PC-3 (cell line): ENCODE data around the gene MEI1. TPM values are rescaled to one million over a fixed set of nuclear protein-coding genes. Genes with fewer than 3 reads are reported as not detected.

Experiments used
- ATAC-seq: fragments of 200-7000 bp; cut with Tn5 transposase; 2 replicates; pipeline ENCODE4 v1.9.1; 2020; ENCODE audit warnings: mild to moderate bottlenecking, moderate library complexity
- BruUV-seq: library from RNA; stranded (reverse); fragments of 400-500 nt; replicated peaks from 2 replicates; lab custom pipeline; 2021; lab: Mats Ljungman, UMichigan
- CTCF ChIA-PET: fragments of 300-600 bp; sonication (Branson Sonifier 250); formaldehyde crosslinking; loops from one replicate; lab custom pipeline; 2022; ENCODE audit warnings: antibody characterized with exemption; lab: Charles Lee
- POLR2A ChIA-PET: fragments of 300-600 bp; sonication (Branson Sonifier 250); formaldehyde crosslinking; loops from one replicate; lab custom pipeline; 2022; ENCODE audit warnings: antibody characterized with exemption; ENCODE audit not compliant: unreplicated experiment; lab: Charles Lee
- DNase-seq: peaks from one replicate; pipeline ENCODE4 v3.0.0-alpha.2; 2015
- H2AFZ ChIP-seq: fragments of 300-600 bp; sonication (generic); 2 replicates; pipeline ENCODE4 v1.6.0; 2016; ENCODE audit warnings: antibody characterized with exemption, low read length
- H3F3A ChIP-seq: fragments of 300-600 bp; sonication (generic); one replicate; pipeline ENCODE4 v1.6.0; 2017; ENCODE audit warnings: antibody characterized with exemption, low read length, control low read depth, mild to moderate bottlenecking; ENCODE audit not compliant: unreplicated experiment
- H3K27ac ChIP-seq: fragments of 300-600 bp; sonication (generic); 2 replicates; pipeline ENCODE4 v1.5.1; 2016; ENCODE audit warnings: mild to moderate bottlenecking, low read length
- H3K27me3 ChIP-seq: fragments of 300-600 bp; sonication (generic); 2 replicates; pipeline ENCODE4 v1.6.1; 2016; ENCODE audit warnings: low read length, mixed read lengths
- H3K36me3 ChIP-seq: fragments of 300-600 bp; sonication (generic); 2 replicates; pipeline ENCODE4 v1.6.1; 2016; ENCODE audit warnings: low read depth, mixed run types, low read length, mixed read lengths
- H3K4me1 ChIP-seq: fragments of 300-600 bp; sonication (generic); 2 replicates; pipeline ENCODE4 v1.5.1; 2016; ENCODE audit warnings: low read length; ENCODE audit not compliant: insufficient read depth
- H3K4me2 ChIP-seq: fragments of 300-600 bp; sonication (generic); 2 replicates; pipeline ENCODE4 v1.6.0; 2016; ENCODE audit warnings: low read length
- H3K4me3 ChIP-seq: fragments of 300-600 bp; sonication (generic); 2 replicates; pipeline ENCODE4 v1.5.1; 2016; ENCODE audit warnings: mild to moderate bottlenecking, low read length, mixed read lengths
- H3K79me2 ChIP-seq: fragments of 300-600 bp; sonication (generic); 2 replicates; pipeline ENCODE4 v1.6.1; 2017; ENCODE audit warnings: low read length, mixed read lengths
- H3K9ac ChIP-seq: fragments of 300-600 bp; sonication (generic); 2 replicates; pipeline ENCODE4 v1.6.0; 2016; ENCODE audit warnings: mild to moderate bottlenecking, low read length
- H3K9me2 ChIP-seq: fragments of 300-600 bp; sonication (generic); replicated peaks from 2 replicates; pipeline ENCODE4 v1.6.1; 2016; ENCODE audit warnings: mixed run types, low read length, mixed read lengths
- H3K9me3 ChIP-seq: fragments of 300-600 bp; sonication (generic); 2 replicates; pipeline ENCODE4 v1.6.1; 2016; ENCODE audit warnings: low read length, mixed read lengths
- H4K20me1 ChIP-seq: fragments of 300-600 bp; sonication (generic); 2 replicates; pipeline ENCODE4 v1.6.1; 2016; ENCODE audit warnings: low read length, mixed read lengths
- EZH2 ChIP-seq: fragments of 300-600 bp; sonication (generic); IDR thresholded peaks from one replicate; pipeline ENCODE4 v1.6.1; 2017; ENCODE audit warnings: antibody characterized with exemption, mild to moderate bottlenecking, low read length; ENCODE audit not compliant: unreplicated experiment
- EZH2phosphoT487 ChIP-seq: fragments of 300-600 bp; sonication (generic); IDR thresholded peaks from 2 replicates; pipeline ENCODE4 v1.6.1; 2018; ENCODE audit warnings: mild to moderate bottlenecking, antibody characterized with exemption, low read length, borderline replicate concordance
- intact Hi-C: fragments of 100-400 bp; cut with micrococcal nuclease; formaldehyde crosslinking; loops from 2 replicates; pipeline ENCODE4 v1.9.0; 2023
- total RNA-seq: library from RNA; depleted of rRNA; stranded (reverse); fragments of >200 nt; gene quantifications from 2 replicates; pipeline ENCODE4 v1.2.3, GENCODE V29; 2014
- TF ChIP-seq, protein P1 (sequence below): fragments of 300-600 bp; sonication (generic); conservative IDR thresholded peaks from 2 replicates; pipeline ENCODE4 v1.5.1; 2017; ENCODE audit warnings: antibody characterized with exemption, low read depth, mild to moderate bottlenecking, low read length

MEI1 gene
- total RNA-seq, 1 experiment from 2014 or later = 1.4 TPM

DNA sequence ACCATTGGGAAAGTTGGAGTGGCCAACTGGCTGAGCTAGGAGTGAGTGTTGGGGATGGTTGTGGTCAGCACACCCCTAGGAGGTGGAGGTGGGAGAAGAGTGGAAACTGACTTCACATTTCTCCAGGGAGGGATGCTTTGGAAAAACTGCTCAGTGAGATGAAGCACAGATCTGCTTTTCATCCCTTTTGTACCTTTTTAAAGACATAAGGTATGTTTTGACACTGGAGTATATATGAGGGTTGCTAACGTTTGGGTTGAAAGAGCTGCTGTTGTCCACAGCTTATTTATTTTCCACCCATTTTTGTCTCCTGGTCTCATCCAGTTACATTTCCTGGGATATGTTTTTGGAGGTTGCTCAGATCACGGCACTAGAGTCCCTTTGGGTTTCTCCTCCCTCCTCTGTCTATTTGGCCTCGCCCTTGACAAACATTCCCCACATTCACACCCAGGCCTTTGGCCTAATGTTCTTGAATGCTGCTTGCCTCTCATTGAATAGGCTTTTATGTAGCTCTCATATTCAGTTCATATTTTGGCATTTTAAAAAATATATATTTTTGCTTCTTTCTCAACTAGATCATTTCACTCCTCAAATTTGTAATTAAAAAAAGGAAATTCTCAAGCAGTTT is 141.9 kb downstream of the MEI1 start:
- TF ChIP-seq EZH2phosphoT487 (no peak), EZH2 (no peak)
- TF ChIP-seq, protein P1, sequence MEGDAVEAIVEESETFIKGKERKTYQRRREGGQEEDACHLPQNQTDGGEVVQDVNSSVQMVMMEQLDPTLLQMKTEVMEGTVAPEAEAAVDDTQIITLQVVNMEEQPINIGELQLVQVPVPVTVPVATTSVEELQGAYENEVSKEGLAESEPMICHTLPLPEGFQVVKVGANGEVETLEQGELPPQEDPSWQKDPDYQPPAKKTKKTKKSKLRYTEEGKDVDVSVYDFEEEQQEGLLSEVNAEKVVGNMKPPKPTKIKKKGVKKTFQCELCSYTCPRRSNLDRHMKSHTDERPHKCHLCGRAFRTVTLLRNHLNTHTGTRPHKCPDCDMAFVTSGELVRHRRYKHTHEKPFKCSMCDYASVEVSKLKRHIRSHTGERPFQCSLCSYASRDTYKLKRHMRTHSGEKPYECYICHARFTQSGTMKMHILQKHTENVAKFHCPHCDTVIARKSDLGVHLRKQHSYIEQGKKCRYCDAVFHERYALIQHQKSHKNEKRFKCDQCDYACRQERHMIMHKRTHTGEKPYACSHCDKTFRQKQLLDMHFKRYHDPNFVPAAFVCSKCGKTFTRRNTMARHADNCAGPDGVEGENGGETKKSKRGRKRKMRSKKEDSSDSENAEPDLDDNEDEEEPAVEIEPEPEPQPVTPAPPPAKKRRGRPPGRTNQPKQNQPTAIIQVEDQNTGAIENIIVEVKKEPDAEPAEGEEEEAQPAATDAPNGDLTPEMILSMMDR = no peak
- intact Hi-C loops = loop anchor here (2.0 kb wide), 1 partner anchor 16 kb away; no protein-coding TSS in a partner anchor
- peaks cover 8% of the 10 kb centered on the region; the same call in 1 of the 2 replicates for H3K36me3 ChIP-seq
- ChIA-PET POLR2A (interaction anchor here (0.8 kb wide), 1 partner anchor 8 kb away, joined by 3 read pairs; the partner anchor contains the start of gene SREBF2), CTCF (interaction anchor here (0.8 kb wide), 1 partner anchor 84 kb away, joined by 6 read pairs; no protein-coding TSS in a partner anchor)
- peak overlapping the region; percentile 43 for H3K4me2 ChIP-seq
- DNase-seq = peak; percentile 60
- no peak overlapping the region; the same call in 1 of the 2 replicates for H3K4me3 ChIP-seq
- no peaks in the 10 kb centered on the region for H3K9me2 ChIP-seq
- no peaks in the 10 kb centered on the region for H3F3A ChIP-seq
- no peak overlapping the region for H2AFZ ChIP-seq
- peak overlapping the region; percentile 65 for H3K27ac ChIP-seq
- no peaks in the 10 kb centered on the region for H3K9me3 ChIP-seq
- no peaks in the 10 kb centered on the region for H3K27me3 ChIP-seq
- peak; percentile 77 for ATAC-seq
- H3K9ac ChIP-seq = no peak overlapping the region; the same call in 1 of the 2 replicates
- H3K79me2 ChIP-seq = peaks cover 94% of the 10 kb centered on the region
- H4K20me1 ChIP-seq = peaks cover 12% of the 10 kb centered on the region; the same call in 1 of the 2 replicates
- peaks cover 46% of the 10 kb centered on the region for H3K4me1 ChIP-seq
- BruUV-seq = no TSS peak

DNA sequence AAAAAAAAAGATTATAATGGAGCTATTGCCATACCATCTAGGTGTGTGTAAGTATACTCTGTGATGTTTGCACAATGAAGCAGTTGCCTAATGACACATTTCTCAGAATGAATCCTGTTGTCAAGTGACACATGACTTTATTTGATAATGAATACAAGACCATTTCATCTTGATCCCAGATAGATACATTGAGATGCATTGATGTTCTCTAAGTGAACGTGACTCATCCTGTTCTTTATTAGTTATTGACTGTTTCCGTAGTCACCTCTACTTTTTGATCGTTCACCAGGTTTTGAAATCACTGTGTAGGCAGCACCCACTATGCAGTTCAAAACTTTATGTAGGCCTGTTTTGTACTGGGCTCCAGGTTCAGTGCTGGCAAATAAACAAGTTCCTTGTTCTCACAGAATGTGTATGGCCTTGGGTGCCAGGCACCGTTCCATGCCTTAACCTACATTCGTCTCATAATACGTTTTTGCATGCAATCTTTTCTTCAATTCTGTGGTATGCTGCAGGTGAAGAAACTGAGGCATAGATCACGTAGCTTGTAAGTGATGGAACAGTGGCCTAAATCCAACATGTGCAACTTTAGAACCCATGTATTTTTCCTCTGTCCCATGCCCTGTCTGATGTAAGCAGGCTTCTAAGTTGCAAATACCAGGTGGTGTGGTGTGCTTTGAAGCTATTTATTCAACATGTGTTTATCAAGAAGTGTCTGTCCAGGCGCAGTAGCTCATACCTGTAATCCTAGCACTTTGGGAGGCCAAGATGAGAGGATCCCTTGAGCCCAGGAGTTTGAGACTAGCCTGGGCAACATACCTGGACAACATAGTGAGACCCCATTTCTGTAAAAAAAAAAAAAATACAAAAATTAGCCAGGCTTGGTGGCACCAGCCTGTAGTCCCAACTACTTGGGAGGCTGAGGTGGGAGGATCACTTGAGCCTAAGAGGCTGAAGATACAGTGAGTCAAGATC is 144.0 kb downstream of the MEI1 start:
- Histone ChIP-seq H3K36me3 (no peaks in the 10 kb centered on the region), H3K9me3 (no peaks in the 10 kb centered on the region), H3K27ac (no peak overlapping the region), H2AFZ (no peak overlapping the region), H3K27me3 (no peaks in the 10 kb centered on the region), H3K4me3 (no peak overlapping the region), H4K20me1 (peaks cover 18% of the 10 kb centered on the region; the same call in 1 of the 2 replicates), H3K4me2 (no peak overlapping the region), H3K79me2 (peaks cover 94% of the 10 kb centered on the region), H3K4me1 (peaks cover 46% of the 10 kb centered on the region), H3K9me2 (no peaks in the 10 kb centered on the region), H3K9ac (no peak overlapping the region), H3F3A (no peaks in the 10 kb centered on the region)
- CTCF ChIA-PET = interaction anchor here (0.6 kb wide), 1 partner anchor 10 kb away, joined by 3 read pairs; the partner anchor contains the start of gene SREBF2
- DNase-seq = peak; percentile 39
- no TSS peak for BruUV-seq
- ATAC-seq = peak; percentile 22
- POLR2A ChIA-PET = no interaction called here
- intact Hi-C loops = no loop called here
- no peak for TF ChIP-seq EZH2phosphoT487
- TF ChIP-seq, protein P1 = no peak
- no peak for TF ChIP-seq EZH2
